GM12872 (cell line): ENCODE data around the gene KRTAP5-2.

Experiments used
- TF ChIP-seq, protein P1 (sequence below): IDR thresholded peaks from 3 replicates; pipeline ENCODE4 v1.5.1; 2011; ENCODE audit warnings: low read depth, mild to moderate bottlenecking, low read length, moderate library complexity; ENCODE audit not compliant: insufficient read depth

The KRTAP5-2 gene

GRCh38 chr11:1597994-1598380 lies at the start of gene KRTAP5-2:
Gene KRTAP5-2, minus strand, starts transcription at chr11:1598294. Its CDS starts 44 bp downstream, at chr11:1598250.
- TF ChIP-seq, protein P1, sequence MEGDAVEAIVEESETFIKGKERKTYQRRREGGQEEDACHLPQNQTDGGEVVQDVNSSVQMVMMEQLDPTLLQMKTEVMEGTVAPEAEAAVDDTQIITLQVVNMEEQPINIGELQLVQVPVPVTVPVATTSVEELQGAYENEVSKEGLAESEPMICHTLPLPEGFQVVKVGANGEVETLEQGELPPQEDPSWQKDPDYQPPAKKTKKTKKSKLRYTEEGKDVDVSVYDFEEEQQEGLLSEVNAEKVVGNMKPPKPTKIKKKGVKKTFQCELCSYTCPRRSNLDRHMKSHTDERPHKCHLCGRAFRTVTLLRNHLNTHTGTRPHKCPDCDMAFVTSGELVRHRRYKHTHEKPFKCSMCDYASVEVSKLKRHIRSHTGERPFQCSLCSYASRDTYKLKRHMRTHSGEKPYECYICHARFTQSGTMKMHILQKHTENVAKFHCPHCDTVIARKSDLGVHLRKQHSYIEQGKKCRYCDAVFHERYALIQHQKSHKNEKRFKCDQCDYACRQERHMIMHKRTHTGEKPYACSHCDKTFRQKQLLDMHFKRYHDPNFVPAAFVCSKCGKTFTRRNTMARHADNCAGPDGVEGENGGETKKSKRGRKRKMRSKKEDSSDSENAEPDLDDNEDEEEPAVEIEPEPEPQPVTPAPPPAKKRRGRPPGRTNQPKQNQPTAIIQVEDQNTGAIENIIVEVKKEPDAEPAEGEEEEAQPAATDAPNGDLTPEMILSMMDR = no peak

- TF ChIP-seq, protein P1 = no peak
Measured at GRCh38 chr11:1645357-1645821, 47.3 kb upstream of the KRTAP5-2 start.

GRCh38 chr11:1644601-1645356 lies 46.7 kb upstream of the KRTAP5-2 start:
- TF ChIP-seq, protein P1 = no peak

DNA sequence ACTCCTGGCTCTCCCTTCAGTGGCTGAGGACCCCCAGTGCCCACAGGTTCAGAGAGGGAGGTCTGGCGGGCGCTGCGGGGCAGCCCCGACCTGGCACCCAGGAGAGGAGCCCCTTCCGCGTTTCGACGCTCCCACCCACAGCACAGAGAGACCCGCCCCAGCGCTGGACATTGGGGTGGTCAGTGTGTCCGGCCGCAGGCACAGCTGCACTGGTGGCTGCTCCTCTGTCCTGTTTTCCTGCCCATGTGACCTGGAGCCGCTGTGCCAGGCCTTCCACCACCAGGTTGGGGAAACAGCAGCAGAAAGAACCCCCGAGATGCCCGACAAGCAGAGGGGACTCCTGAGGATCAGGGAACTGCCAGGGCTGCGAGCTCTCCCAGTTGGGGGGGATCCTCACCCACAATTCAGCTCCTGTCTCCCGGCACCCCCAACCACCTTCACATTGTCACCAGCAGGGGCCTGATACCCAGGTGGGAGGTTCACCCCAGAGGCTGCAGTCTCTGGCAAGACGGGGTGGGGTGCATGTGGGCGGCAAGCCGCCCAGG lies 45.1 kb upstream of the KRTAP5-2 start:
- TF ChIP-seq, protein P1 = no peak

GRCh38 chr11:1642288-1643145 lies 44.4 kb upstream of the KRTAP5-2 start:
- TF ChIP-seq, protein P1 = no peak

GRCh38 chr11:1641096-1641495 lies 43.0 kb upstream of the KRTAP5-2 start:
- TF ChIP-seq, protein P1 = no peak
